Loucy (cell line): ENCODE measurements around the gene MAP1S.
A peak's percentile ranks its signal among the peaks of the same experiment; 100 is the strongest.

Experiments used
- EZH2phosphoT487 ChIP-seq: fragments of 200-600 bp; IDR thresholded peaks from 2 replicates; pipeline ENCODE4 v1.6.1; 2018; ENCODE audit warnings: antibody characterized with exemption, mild to moderate bottlenecking, moderate library complexity, borderline replicate concordance
- TF ChIP-seq, protein P1 (sequence below): fragments of 200-600 bp; sonication (generic); conservative IDR thresholded peaks from 2 replicates; pipeline ENCODE4 v1.5.1; 2014; ENCODE audit warnings: mild to moderate bottlenecking, antibody characterized with exemption, low read length

DNA sequence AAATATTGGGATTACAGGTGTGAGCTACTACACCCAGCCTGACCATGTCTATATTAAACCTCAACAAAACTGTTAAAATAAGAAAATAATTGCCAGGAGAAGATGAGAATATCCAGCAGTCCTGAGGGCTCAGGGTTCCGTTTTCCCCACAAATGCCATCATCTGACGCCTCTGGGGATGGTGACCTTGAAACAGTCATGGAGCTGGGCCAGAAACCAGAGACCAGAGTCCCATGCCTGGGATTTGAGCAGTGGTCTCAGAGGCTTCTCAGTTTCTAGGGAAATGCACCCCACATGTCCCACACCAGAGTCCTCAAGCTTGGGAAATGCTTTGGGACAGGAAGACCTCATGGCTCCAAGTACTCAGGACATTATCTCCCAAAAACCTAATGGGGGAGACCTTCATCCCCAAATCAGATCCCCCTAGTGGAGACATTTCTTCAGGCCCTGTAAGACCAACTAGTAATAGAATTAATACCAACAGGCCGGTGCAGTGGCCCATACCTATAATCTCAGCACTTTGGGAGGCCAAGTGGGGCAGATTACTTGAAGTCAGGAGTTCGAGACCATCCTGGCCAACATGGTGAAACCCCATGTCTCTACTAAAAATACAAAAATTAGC lies 2.9 kb upstream of the MAP1S start:
- TF ChIP-seq, protein P1, sequence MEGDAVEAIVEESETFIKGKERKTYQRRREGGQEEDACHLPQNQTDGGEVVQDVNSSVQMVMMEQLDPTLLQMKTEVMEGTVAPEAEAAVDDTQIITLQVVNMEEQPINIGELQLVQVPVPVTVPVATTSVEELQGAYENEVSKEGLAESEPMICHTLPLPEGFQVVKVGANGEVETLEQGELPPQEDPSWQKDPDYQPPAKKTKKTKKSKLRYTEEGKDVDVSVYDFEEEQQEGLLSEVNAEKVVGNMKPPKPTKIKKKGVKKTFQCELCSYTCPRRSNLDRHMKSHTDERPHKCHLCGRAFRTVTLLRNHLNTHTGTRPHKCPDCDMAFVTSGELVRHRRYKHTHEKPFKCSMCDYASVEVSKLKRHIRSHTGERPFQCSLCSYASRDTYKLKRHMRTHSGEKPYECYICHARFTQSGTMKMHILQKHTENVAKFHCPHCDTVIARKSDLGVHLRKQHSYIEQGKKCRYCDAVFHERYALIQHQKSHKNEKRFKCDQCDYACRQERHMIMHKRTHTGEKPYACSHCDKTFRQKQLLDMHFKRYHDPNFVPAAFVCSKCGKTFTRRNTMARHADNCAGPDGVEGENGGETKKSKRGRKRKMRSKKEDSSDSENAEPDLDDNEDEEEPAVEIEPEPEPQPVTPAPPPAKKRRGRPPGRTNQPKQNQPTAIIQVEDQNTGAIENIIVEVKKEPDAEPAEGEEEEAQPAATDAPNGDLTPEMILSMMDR = peak; percentile 41
- TF ChIP-seq EZH2phosphoT487 = no peak
